GM12864 (cell line): ENCODE measurements around the gene KCNK10.

Source experiments
- DNase-seq: peaks from one replicate; pipeline ENCODE4 v3.0.0-alpha.2; 2011; ENCODE audit warnings: low read depth
- H3K4me3 ChIP-seq: 2 replicates; pipeline ENCODE4 v1.5.1; 2011; ENCODE audit warnings: mild to moderate bottlenecking, low read depth, low read length, control low read depth
- TF ChIP-seq, protein P1 (sequence below): IDR thresholded peaks from 2 replicates; pipeline ENCODE4 v1.5.1; 2011; ENCODE audit warnings: low read depth, mild to moderate bottlenecking, moderate library complexity, low read length, control low read depth, inconsistent platforms; ENCODE audit errors: missing control alignments

The KCNK10 gene

DNA sequence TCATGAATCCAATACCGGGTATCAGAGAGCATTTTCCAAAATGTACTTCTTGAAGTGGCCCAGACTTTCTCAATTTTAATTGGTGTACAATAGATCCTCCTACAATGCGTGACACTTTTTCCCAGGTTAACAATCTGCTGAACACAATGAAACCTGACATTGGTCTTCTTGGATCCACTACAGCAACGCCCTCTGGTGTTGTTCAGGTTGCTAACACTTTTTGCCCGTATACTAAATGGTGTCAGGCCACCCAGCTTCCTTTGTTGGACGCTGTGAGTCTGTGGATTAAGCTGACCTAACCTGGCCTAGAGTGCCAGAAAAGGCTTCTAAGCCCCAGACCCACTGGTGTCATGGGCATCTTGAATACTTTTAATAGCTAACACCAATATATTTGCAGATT, 89.2 kb downstream of the KCNK10 start:
- TF ChIP-seq, protein P1, sequence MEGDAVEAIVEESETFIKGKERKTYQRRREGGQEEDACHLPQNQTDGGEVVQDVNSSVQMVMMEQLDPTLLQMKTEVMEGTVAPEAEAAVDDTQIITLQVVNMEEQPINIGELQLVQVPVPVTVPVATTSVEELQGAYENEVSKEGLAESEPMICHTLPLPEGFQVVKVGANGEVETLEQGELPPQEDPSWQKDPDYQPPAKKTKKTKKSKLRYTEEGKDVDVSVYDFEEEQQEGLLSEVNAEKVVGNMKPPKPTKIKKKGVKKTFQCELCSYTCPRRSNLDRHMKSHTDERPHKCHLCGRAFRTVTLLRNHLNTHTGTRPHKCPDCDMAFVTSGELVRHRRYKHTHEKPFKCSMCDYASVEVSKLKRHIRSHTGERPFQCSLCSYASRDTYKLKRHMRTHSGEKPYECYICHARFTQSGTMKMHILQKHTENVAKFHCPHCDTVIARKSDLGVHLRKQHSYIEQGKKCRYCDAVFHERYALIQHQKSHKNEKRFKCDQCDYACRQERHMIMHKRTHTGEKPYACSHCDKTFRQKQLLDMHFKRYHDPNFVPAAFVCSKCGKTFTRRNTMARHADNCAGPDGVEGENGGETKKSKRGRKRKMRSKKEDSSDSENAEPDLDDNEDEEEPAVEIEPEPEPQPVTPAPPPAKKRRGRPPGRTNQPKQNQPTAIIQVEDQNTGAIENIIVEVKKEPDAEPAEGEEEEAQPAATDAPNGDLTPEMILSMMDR = peak; percentile 48
- peak; percentile 7 for DNase-seq
- no peak overlapping the region for H3K4me3 ChIP-seq

GRCh38 chr14:88232771-88233170, 90.3 kb downstream of the KCNK10 start:
- TF ChIP-seq, protein P1 = no peak
- H3K4me3 ChIP-seq = no peak overlapping the region
- DNase-seq = no peak

DNA sequence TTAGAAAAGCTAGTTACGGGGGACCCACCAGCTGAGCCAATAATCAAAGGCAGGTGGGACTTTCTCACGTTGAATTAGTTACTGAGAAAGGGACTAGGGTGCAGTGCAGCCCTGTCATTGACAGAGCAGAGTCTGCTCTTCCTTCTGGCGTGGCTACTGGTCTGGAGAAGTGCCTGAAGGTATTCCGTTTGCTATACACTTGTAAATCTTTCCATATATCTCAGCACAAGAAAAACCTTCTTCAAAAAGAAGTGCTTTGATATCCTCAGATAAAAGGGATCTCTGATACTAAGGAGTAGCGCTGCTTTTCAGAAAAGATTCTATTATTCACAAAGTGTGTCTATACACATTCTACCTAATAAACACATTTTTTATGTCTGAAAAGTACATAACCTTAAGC, 91.5 kb downstream of the KCNK10 start:
- H3K4me3 ChIP-seq = no peak overlapping the region
- no peak for DNase-seq
- TF ChIP-seq, protein P1 = no peak

DNA sequence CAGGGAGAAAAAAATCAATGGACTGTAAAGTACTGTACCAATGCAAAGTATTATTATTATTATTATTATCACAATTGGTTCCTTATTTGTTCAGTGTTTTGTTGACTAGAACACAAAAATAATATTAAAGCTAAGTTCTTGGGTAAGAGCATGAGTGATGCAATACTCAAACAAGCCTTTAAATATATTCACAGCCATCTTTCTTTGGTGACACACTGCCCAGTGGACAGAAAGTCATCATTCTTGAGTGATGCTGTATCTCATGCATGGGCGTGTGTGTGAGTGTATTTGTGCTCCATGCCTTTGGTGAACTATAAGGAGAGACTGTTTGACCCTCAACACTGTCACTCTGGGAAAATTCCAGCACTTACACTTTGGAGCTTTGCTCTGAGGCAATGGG, 93.6 kb downstream of the KCNK10 start:
- TF ChIP-seq, protein P1 = no peak
- H3K4me3 ChIP-seq = no peak overlapping the region
- no peak for DNase-seq

DNA sequence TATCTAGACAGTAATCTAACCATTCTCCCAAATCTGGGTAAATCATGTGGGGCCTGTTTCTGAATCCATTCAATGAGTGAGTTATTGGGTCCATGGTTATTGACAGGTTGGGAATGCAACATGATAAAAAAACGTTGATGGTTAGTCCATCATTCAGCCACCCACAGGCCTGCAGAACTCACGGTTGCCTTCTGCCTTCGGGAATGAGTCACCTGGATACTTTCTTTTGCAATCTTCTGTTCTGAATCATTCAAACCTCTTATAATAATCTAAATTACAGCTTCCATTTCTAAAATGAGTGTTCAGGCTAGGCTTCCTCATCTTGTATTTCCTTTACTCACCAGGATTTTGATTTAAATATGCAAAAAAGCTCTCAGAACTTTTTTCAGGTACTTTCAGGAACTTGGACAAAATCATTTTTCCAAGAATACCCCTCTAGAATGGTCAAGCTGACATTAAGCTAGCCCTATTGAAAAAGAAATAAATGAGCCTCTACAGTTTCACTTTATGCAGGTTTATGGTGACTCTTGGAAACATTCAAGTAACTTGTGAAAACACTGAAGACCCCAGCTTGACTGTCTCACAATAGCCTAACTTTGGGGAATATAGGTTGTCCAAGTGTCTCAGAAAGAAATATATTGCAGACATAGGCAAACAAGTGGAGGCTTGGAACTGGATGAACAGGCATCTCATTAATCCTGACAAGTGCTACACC, 94.4 kb downstream of the KCNK10 start:
- no peak for DNase-seq
- TF ChIP-seq, protein P1 = no peak
- no peak overlapping the region for H3K4me3 ChIP-seq

DNA sequence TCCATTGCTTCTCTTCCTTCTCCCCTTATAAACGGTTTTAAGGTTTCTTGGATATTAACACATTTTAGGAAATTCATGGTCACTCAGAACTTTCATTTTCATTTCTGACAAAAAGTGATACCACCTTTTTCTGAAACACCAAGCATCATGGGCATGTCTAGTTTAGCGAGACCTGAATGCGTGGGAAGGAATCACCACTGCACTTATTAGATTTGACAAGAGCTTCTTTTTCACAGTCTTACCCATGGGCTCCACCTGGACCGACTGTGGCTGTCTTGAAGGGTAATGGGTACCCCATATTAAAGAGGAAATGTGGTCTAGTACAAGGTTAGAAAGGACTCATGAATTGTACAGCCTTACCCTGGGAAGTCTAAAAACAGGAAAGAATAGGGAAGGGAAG, 95.4 kb downstream of the KCNK10 start:
- no peak overlapping the region for H3K4me3 ChIP-seq
- peak; percentile 8 for DNase-seq
- TF ChIP-seq, protein P1 = no peak

GRCh38 chr14:88225721-88226120, 97.3 kb downstream of the KCNK10 start:
- no peak for DNase-seq
- no peak overlapping the region for H3K4me3 ChIP-seq
- TF ChIP-seq, protein P1 = no peak
